ENCODE data around the gene GDE1. TPM values are rescaled to one million over a fixed set of nuclear protein-coding genes. Genes with fewer than 3 reads are reported as not detected.

Gene GDE1
- total RNA-seq, 1 donor from 2014 or later: 77.8 TPM

DNA sequence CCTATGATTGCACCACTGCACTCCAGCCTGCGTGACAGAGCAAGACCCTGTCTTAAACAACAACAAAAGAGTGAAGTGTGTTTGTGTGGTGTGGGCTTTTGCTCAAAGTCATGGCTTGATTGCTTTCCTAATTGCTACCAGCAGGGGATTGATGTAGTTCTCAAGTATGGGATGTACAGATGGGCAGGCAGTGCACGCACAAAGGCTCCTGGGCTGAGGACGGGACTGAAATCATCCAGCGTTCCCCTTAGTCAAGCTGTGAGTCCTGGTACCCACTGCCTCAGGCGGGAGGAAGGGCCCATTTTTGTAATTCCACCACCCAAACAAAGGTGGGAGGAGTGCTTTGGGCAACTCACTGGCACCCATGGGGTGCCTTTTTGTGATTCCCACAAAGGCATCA, 47.3 kb downstream of the GDE1 start:
- TF ChIP-seq, protein P1, sequence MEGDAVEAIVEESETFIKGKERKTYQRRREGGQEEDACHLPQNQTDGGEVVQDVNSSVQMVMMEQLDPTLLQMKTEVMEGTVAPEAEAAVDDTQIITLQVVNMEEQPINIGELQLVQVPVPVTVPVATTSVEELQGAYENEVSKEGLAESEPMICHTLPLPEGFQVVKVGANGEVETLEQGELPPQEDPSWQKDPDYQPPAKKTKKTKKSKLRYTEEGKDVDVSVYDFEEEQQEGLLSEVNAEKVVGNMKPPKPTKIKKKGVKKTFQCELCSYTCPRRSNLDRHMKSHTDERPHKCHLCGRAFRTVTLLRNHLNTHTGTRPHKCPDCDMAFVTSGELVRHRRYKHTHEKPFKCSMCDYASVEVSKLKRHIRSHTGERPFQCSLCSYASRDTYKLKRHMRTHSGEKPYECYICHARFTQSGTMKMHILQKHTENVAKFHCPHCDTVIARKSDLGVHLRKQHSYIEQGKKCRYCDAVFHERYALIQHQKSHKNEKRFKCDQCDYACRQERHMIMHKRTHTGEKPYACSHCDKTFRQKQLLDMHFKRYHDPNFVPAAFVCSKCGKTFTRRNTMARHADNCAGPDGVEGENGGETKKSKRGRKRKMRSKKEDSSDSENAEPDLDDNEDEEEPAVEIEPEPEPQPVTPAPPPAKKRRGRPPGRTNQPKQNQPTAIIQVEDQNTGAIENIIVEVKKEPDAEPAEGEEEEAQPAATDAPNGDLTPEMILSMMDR (IDR thresholded peaks at IDR 0.05): no peak
- H3K4me1 Mint-ChIP-seq (ENCODE audit: unreplicated experiment): no peaks in the 10 kb centered on the region
- no peaks in the 10 kb centered on the region for H3K9me3 Mint-ChIP-seq (ENCODE audit: unreplicated experiment)
- no peak for DNase-seq (ENCODE audit: extremely low spot score, unreplicated experiment)
- H3K4me3 Mint-ChIP-seq (ENCODE audit: unreplicated experiment): no peak overlapping the region
- H3K36me3 Mint-ChIP-seq (ENCODE audit: unreplicated experiment): no peaks in the 10 kb centered on the region
- no peak overlapping the region for H3K27ac Mint-ChIP-seq (ENCODE audit: unreplicated experiment)
- no peaks in the 10 kb centered on the region for H3K27me3 Mint-ChIP-seq (ENCODE audit: unreplicated experiment)

DNA sequence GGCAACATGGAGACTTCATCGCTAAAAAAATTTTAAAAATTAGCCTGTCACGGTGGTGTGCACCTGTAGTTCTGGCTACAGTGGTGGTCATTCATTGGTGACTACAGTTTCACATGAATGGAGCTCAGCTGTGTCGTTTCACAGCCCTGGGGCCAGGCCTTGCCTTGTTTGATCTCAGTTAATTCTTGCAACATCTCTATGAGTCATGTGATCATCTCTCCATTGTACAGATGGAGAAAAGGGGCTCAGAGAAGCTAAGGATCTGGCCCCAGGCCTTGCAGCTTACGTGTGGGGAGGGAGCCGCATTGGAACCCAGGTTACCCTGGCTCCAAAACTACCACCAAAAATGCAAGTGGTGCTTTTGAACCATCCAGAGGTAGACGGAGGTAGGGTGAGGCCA, 49.4 kb downstream of the GDE1 start:
- no peak overlapping the region for H3K4me3 Mint-ChIP-seq (ENCODE audit: unreplicated experiment)
- H3K9me3 Mint-ChIP-seq (ENCODE audit: unreplicated experiment): no peaks in the 10 kb centered on the region
- H3K4me1 Mint-ChIP-seq (ENCODE audit: unreplicated experiment): no peaks in the 10 kb centered on the region
- H3K27me3 Mint-ChIP-seq (ENCODE audit: unreplicated experiment): no peaks in the 10 kb centered on the region
- H3K36me3 Mint-ChIP-seq (ENCODE audit: unreplicated experiment): no peaks in the 10 kb centered on the region
- TF ChIP-seq, protein P1 (IDR thresholded peaks at IDR 0.05): no peak
- DNase-seq (ENCODE audit: extremely low spot score, unreplicated experiment): no peak
- H3K27ac Mint-ChIP-seq (ENCODE audit: unreplicated experiment): no peak overlapping the region

DNA sequence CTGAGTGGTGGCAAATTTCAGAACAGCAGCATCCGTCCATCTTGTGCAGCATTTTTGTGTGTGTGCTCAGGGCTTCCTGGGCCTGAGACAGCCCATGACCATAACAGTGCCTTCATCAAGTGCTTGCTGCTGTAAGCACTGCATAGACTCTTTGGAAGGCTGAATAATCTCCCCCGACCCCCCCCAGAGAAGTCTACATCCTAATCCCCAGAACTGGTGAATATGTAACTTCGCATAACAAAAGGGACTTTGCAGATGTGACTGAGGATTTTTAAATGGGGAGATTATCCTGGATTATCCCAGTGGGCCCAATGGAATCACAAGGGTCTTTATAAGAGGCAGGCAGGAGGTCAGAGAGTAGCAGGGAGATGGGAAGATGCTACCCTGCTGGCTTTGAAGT, 53.6 kb downstream of the GDE1 start:
- H3K4me1 Mint-ChIP-seq (ENCODE audit: unreplicated experiment): no peaks in the 10 kb centered on the region
- H3K9me3 Mint-ChIP-seq (ENCODE audit: unreplicated experiment): no peaks in the 10 kb centered on the region
- no peak for DNase-seq (ENCODE audit: extremely low spot score, unreplicated experiment)
- H3K36me3 Mint-ChIP-seq (ENCODE audit: unreplicated experiment): no peaks in the 10 kb centered on the region
- no peaks in the 10 kb centered on the region for H3K27me3 Mint-ChIP-seq (ENCODE audit: unreplicated experiment)
- H3K27ac Mint-ChIP-seq (ENCODE audit: unreplicated experiment): no peak overlapping the region
- no peak overlapping the region for H3K4me3 Mint-ChIP-seq (ENCODE audit: unreplicated experiment)
- TF ChIP-seq, protein P1 (IDR thresholded peaks at IDR 0.05): no peak

DNA sequence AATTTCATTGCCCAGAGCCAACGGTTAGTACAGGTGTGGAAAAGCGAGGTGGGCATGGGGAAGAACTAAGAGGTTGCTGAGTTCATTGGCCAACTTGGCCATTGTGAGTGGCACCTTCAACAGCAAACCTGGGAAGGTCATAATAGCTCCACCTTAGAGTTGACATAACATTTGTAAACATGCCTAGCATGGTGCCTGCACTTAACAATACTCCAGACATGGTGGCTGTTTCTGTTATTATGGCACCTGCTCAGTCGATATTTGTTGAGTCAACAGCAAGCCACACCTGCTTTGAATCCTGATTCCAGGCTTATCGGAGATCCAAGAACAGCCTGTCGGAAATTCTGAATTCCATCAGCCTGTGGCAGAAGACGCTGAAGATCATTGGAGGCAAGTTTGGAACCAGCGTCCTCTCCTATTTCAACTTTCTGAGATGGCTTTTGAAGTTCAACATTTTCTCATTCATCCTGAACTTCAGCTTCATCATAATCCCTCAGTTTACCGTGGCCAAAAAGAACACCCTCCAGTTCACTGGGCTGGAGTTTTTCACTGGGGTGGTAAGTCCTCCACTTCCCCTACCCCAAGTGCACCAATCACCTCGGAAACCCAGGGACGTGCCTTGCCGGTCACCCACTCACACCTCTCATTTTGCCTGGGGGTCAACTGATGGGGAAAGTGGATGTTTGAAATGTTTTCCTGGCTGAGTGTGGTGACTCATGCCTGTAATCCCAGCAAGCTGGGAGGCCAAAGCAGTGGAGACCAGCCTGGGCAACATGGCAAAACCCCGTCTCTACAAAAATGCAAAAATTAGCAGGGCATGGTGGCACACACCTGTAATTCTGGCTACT, 58.2 kb downstream of the GDE1 start:
- Mint-ChIP-seq H3K4me1 (ENCODE audit: unreplicated experiment) (no peaks in the 10 kb centered on the region), H3K4me3 (ENCODE audit: unreplicated experiment) (no peak overlapping the region), H3K36me3 (ENCODE audit: unreplicated experiment) (no peaks in the 10 kb centered on the region), H3K27ac (ENCODE audit: unreplicated experiment) (no peak overlapping the region), H3K9me3 (ENCODE audit: unreplicated experiment) (no peaks in the 10 kb centered on the region), H3K27me3 (ENCODE audit: unreplicated experiment) (no peaks in the 10 kb centered on the region)
- TF ChIP-seq, protein P1 (IDR thresholded peaks at IDR 0.05): no peak
- no peak for DNase-seq (ENCODE audit: extremely low spot score, unreplicated experiment)

DNA sequence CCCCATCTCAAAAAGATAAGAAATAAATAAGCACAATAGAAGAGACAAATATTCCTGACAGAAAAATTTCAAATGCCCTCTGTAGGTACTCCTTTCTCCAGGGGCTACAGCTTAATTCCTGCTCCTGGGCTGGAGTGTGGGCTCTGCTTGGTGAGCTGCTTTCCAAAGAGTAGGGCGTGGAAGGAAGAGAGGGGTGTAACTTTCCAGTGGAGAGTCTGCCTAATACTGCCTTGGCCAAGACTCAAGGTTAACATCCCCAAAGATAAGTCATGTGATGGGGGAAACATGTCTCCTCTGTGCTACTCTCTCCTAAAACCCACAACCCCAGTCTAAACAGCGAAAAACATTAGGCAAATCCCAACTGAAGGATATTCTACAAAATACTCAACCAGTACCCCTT, 61.5 kb downstream of the GDE1 start:
- Mint-ChIP-seq H3K4me3 (ENCODE audit: unreplicated experiment) (no peak overlapping the region), H3K9me3 (ENCODE audit: unreplicated experiment) (no peaks in the 10 kb centered on the region), H3K4me1 (ENCODE audit: unreplicated experiment) (no peaks in the 10 kb centered on the region), H3K36me3 (ENCODE audit: unreplicated experiment) (no peaks in the 10 kb centered on the region), H3K27me3 (ENCODE audit: unreplicated experiment) (no peaks in the 10 kb centered on the region), H3K27ac (ENCODE audit: unreplicated experiment) (no peak overlapping the region)
- TF ChIP-seq, protein P1 (IDR thresholded peaks at IDR 0.05): no peak
- no peak for DNase-seq (ENCODE audit: extremely low spot score, unreplicated experiment)

Data from osteocyte (in vitro differentiated cells).